Neural cell (in vitro differentiated cells): ENCODE results near the gene FAS. TPM values are rescaled to one million over a fixed set of nuclear protein-coding genes. Genes with fewer than 3 reads are reported as not detected.

Experiments used
- H2AFZ ChIP-seq: fragments of 200-600, 300-800 bp; sonication (generic), shearing (Covaris generic); 2 replicates; pipeline ENCODE4 v1.6.0; 2014; ENCODE audit warnings: low read depth, mild to moderate bottlenecking, antibody characterized with exemption, low read length, moderate library complexity
- H3F3A ChIP-seq: fragments of 200-600 bp; shearing (Covaris generic); 2 replicates; pipeline ENCODE4 v1.6.1; 2016; ENCODE audit warnings: mild to moderate bottlenecking, moderate library complexity, mixed read lengths, antibody characterized with exemption, low read length; ENCODE audit not compliant: insufficient read depth, poor library complexity, severe bottlenecking
- H3K27ac ChIP-seq: fragments of 200-600, 300-800 bp; sonication (generic), shearing (Covaris generic); 2 replicates; pipeline ENCODE4 v1.5.1; 2014; ENCODE audit warnings: mild to moderate bottlenecking, low read length, moderate library complexity
- H3K27me3 ChIP-seq: fragments of 300-800, 200-600 bp; sonication (generic), shearing (Covaris generic); 2 replicates; pipeline ENCODE4 v1.6.0; 2014; ENCODE audit warnings: mild to moderate bottlenecking, low read depth, low read length, moderate library complexity; ENCODE audit not compliant: insufficient read depth
- H3K36me3 ChIP-seq: fragments of 300-800, 200-600 bp; sonication (generic), shearing (Covaris generic); 2 replicates; pipeline ENCODE4 v1.5.1; 2014; ENCODE audit warnings: mild to moderate bottlenecking, antibody characterized with exemption, low read length, moderate library complexity; ENCODE audit not compliant: insufficient read depth
- H3K4me2 ChIP-seq: fragments of 300-800, 200-600 bp; sonication (generic), shearing (Covaris generic); 2 replicates; pipeline ENCODE4 v1.6.0; 2014; ENCODE audit warnings: mild to moderate bottlenecking, low read length
- H3K4me3 ChIP-seq: fragments of 300-800, 200-600 bp; sonication (generic), shearing (Covaris generic); 2 replicates; pipeline ENCODE4 v1.5.1; 2014; ENCODE audit warnings: mild to moderate bottlenecking, low read length, moderate library complexity
- H3K79me2 ChIP-seq: fragments of 200-600 bp; shearing (Covaris generic); replicated peaks from 2 replicates; pipeline ENCODE4 v1.6.0; 2014; ENCODE audit warnings: mild to moderate bottlenecking, low read length, moderate library complexity; ENCODE audit not compliant: insufficient read depth
- H3K9ac ChIP-seq: fragments of 300-800, 200-600 bp; sonication (generic), shearing (Covaris generic); 2 replicates; pipeline ENCODE4 v1.6.1; 2016; ENCODE audit warnings: mild to moderate bottlenecking, low read length, mixed read lengths
- H3K9me2 ChIP-seq: fragments of 200-600 bp; shearing (Covaris generic); 2 replicates; pipeline ENCODE4 v1.6.1; 2016; ENCODE audit warnings: mild to moderate bottlenecking, low read length, mixed read lengths; ENCODE audit not compliant: insufficient read depth
- H3K9me3 ChIP-seq: fragments of 200-600, 300-800 bp; sonication (generic), shearing (Covaris generic); 2 replicates; pipeline ENCODE4 v1.6.1; 2016; ENCODE audit warnings: mild to moderate bottlenecking, mixed run types, low read length, moderate library complexity, mixed read lengths
- H4K20me1 ChIP-seq: fragments of 200-600 bp; shearing (Covaris generic); 2 replicates; pipeline ENCODE4 v1.6.1; 2016; ENCODE audit warnings: mild to moderate bottlenecking, mixed run types; ENCODE audit not compliant: insufficient read depth
- CTCF ChIP-seq: fragments of 450-650 bp; IDR thresholded peaks from 2 replicates; pipeline ENCODE4 v1.5.1; 2014; ENCODE audit warnings: antibody characterized with exemption, mild to moderate bottlenecking, moderate library complexity; ENCODE audit not compliant: poor library complexity, severe bottlenecking
- EZH2 ChIP-seq: fragments of 200-600, 300-800 bp; shearing (Covaris generic), sonication (generic); IDR thresholded peaks from 2 replicates; pipeline ENCODE4 v1.6.1; 2014; ENCODE audit warnings: antibody characterized with exemption, low read length, borderline replicate concordance, mild to moderate bottlenecking; ENCODE audit not compliant: insufficient read depth, poor library complexity, severe bottlenecking
- POLR2AphosphoS5 ChIP-seq: IDR thresholded peaks from 2 replicates; pipeline ENCODE4 v1.6.1; 2012
- RAD21 ChIP-seq: fragments of 450-650 bp; conservative IDR thresholded peaks from 2 replicates; pipeline ENCODE4 v1.6.1; 2014; ENCODE audit warnings: antibody characterized with exemption, mild to moderate bottlenecking, moderate library complexity
- polyA plus RNA-seq: library from polyadenylated mRNA; depleted of rRNA; stranded (reverse); fragments of >200 nt; gene quantifications from 2 replicates; pipeline ENCODE4 v1.2.3, GENCODE V29; 2014
- TF ChIP-seq, protein P1 (sequence below): IDR thresholded peaks from 2 replicates; pipeline ENCODE4 v1.6.1; 2012; ENCODE audit warnings: borderline replicate concordance

FAS gene
- polyA plus RNA-seq, 1 donor from 2014 or later: 2.5 TPM

GRCh38 chr10:89032141-89032891 lies 41.7 kb downstream of the FAS start:
- TF ChIP-seq RAD21: no peak
- H3K9ac ChIP-seq: no peak overlapping the region

GRCh38 chr10:89035461-89035860 lies 44.9 kb downstream of the FAS start:
- Histone ChIP-seq H3K9me3 (no peaks in the 10 kb centered on the region), H3K27ac (no peak overlapping the region), H3K79me2 (no peaks in the 10 kb centered on the region), H3K4me3 (no peak overlapping the region), H2AFZ (no peak overlapping the region), H3K36me3 (no peaks in the 10 kb centered on the region), H3K27me3 (no peaks in the 10 kb centered on the region), H3K4me2 (no peak overlapping the region), H4K20me1 (no peaks in the 10 kb centered on the region), H3F3A (no peaks in the 10 kb centered on the region), H3K9me2 (no peaks in the 10 kb centered on the region), H3K9ac (no peak overlapping the region)
- TF ChIP-seq RAD21 (no peak), EZH2 (no peak), POLR2AphosphoS5 (no peak)

More at GRCh38 chr10:89032141-89032891, 41.7 kb downstream of the FAS start:
- H3K36me3 ChIP-seq: no peaks in the 10 kb centered on the region
- H3F3A ChIP-seq: no peaks in the 10 kb centered on the region
- H3K79me2 ChIP-seq: no peaks in the 10 kb centered on the region
- H2AFZ ChIP-seq: no peak overlapping the region
- no peaks in the 10 kb centered on the region for H4K20me1 ChIP-seq
- no peak overlapping the region for H3K27ac ChIP-seq
- H3K9me3 ChIP-seq: no peaks in the 10 kb centered on the region
- no peaks in the 10 kb centered on the region for H3K9me2 ChIP-seq
- H3K4me3 ChIP-seq: peak overlapping the region; percentile 15
- no peak overlapping the region for H3K4me2 ChIP-seq
- H3K27me3 ChIP-seq: no peaks in the 10 kb centered on the region

DNA sequence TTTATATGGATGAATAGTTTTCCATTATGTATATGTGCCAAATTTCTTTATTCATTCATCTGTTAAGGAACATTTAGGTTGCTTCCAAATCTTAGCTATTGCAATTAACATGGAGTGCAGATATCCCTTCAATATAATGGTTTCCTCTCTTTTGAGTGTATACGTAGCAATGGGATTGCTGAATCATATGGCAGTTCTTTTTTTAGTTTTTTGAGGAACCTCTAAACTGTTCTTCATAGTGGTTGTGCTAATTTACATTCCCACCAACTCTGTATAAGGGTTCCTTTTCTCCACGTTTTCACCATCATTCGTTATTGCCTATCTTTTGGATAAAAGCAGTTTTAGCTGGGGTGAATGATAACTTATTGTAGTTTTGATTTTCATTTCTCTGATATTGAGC lies 46.5 kb downstream of the FAS start:
- Histone ChIP-seq H3K27me3 (no peaks in the 10 kb centered on the region), H3K4me2 (no peak overlapping the region), H3K79me2 (no peaks in the 10 kb centered on the region), H3K9me2 (no peaks in the 10 kb centered on the region), H3K9me3 (no peaks in the 10 kb centered on the region), H3K4me3 (no peak overlapping the region), H3K27ac (no peak overlapping the region), H3K9ac (no peak overlapping the region), H4K20me1 (no peaks in the 10 kb centered on the region), H3K36me3 (no peaks in the 10 kb centered on the region), H3F3A (no peaks in the 10 kb centered on the region), H2AFZ (no peak overlapping the region)
- TF ChIP-seq, protein P1, sequence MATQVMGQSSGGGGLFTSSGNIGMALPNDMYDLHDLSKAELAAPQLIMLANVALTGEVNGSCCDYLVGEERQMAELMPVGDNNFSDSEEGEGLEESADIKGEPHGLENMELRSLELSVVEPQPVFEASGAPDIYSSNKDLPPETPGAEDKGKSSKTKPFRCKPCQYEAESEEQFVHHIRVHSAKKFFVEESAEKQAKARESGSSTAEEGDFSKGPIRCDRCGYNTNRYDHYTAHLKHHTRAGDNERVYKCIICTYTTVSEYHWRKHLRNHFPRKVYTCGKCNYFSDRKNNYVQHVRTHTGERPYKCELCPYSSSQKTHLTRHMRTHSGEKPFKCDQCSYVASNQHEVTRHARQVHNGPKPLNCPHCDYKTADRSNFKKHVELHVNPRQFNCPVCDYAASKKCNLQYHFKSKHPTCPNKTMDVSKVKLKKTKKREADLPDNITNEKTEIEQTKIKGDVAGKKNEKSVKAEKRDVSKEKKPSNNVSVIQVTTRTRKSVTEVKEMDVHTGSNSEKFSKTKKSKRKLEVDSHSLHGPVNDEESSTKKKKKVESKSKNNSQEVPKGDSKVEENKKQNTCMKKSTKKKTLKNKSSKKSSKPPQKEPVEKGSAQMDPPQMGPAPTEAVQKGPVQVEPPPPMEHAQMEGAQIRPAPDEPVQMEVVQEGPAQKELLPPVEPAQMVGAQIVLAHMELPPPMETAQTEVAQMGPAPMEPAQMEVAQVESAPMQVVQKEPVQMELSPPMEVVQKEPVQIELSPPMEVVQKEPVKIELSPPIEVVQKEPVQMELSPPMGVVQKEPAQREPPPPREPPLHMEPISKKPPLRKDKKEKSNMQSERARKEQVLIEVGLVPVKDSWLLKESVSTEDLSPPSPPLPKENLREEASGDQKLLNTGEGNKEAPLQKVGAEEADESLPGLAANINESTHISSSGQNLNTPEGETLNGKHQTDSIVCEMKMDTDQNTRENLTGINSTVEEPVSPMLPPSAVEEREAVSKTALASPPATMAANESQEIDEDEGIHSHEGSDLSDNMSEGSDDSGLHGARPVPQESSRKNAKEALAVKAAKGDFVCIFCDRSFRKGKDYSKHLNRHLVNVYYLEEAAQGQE: no peak
- no peak for TF ChIP-seq CTCF
